Measurements from ENCODE around the gene SETBP1.

The SETBP1 gene

GRCh38 chr18:44765456-44765855 lies 84.8 kb downstream of the SETBP1 start:
- no peak for DNase-seq

GRCh38 chr18:44766450-44766849 lies 85.8 kb downstream of the SETBP1 start:
- DNase-seq, result no peak

- no peak for DNase-seq
Observed at GRCh38 chr18:44767807-44768206, 87.1 kb downstream of the SETBP1 start.

DNA sequence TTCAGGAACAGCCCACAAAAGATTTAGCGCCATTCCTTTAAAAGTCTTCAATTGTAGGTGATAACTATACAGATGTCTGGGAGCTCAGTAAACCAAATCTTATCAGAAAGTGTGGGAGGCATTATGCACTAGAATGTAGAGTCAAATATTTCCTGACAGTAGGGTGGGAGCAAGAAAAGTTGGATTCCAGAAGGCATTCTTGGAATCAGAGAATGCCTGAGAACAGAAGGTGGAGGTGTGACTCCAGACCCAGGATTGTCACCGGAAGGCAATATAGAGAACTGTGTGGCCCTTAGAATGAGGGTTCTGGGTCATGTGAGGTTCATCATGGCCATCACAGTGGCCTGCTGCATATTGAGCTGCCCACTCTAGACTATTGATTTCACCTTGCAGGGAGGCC lies 90.0 kb downstream of the SETBP1 start:
- DNase-seq, result no peak

DNA sequence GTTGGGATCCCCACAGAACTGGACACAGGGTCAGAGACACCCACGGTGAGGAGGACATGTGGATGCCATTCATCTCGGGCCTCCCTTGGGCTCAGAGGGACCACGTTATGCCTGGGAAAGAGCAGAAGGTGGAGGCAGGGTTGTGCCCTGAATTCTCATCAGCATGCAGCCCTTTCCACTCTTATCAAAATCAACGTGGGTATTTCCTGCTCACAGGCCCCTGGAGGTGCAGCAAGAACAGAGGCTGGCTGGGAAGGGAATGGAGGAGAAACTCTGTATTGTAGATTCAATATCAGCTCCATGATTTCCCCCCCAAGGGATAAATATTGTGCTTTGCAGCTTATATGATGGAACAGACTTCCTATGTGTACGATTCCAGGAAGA lies 90.9 kb downstream of the SETBP1 start:
- no peak for DNase-seq

- DNase-seq, result no peak
Observed at GRCh38 chr18:44771956-44772917, 91.5 kb downstream of the SETBP1 start.

DNA sequence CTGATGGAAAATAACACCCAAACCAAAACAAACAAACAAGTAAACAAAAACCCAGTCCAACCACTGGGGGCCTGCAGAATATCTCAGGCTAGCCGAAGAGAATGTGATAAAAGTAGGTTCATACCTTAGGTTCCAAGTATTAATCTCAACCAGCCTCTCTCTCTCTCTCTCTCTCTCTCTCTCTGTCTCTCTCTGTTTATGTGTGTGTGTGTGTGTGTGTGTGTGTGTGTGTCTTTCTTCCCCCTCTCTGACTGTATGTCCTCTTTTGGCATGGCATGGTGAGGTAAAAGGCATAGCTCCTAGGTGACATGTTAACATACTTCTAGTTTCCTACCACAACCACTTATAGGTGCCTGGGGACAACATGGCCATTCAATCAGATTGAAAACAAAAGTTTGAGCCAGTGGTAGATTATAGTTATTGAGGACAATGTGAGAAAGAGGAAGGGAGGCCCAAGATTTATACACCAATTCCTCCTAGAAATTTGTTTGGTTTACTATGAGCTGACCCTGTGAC lies 93.0 kb downstream of the SETBP1 start:
- DNase-seq, result no peak

DNA sequence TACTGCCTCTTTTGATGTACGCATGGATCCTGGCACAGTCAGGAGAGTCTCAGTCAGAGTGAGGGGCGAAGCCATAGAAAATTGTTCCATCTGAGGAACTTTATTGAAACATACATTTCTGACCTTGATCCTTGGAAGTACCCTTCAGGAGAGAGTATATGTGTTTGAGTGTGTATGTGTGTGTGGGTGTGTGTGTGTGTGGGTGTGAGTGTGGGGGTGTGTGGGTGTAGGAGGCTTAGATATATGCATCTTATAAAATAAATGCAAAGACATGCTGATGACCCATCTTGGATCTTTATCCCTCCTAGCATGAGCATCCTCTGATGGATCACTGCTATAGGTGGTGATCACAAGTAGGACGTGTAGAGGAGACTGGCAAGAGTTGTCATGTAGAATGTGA lies 93.5 kb downstream of the SETBP1 start:
- no peak for DNase-seq

DNA sequence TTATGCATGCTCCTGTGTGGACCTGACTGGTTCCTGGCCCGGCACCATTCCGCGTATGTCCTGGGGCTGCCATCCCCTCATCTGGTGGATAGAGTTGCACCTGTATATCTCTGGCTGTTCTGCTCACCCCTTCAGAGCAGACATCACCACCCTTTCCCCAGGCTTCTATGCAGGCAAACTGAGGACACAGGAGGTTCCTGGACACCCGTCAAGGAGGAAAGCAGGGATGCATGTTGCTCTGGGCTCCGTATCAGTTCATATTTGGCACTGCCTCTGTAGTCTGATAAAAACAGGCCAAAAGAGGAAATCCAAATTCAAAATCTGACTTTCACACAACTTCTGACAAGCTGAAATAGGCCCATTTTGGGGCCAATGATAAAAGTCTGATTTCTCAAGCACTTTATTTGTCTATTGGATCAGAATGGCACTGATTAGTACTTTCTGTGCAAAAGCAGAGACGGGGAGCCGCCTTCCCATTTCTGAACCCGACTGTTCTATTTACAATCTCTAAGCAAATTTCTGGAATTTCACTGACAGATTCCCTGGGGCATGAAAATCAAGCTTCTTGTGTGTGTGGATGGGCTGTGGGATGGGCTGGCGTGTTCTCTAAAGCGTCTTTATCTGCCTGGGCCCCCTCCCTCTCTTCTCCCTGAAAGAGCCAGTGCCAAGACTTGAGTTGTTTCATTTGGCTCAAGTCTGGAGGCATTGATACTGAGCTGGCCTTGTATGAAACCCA lies 96.9 kb downstream of the SETBP1 start:
- no peak for DNase-seq

- no peak for DNase-seq
Observed at GRCh38 chr18:44778788-44779187, 98.1 kb downstream of the SETBP1 start.

DNA sequence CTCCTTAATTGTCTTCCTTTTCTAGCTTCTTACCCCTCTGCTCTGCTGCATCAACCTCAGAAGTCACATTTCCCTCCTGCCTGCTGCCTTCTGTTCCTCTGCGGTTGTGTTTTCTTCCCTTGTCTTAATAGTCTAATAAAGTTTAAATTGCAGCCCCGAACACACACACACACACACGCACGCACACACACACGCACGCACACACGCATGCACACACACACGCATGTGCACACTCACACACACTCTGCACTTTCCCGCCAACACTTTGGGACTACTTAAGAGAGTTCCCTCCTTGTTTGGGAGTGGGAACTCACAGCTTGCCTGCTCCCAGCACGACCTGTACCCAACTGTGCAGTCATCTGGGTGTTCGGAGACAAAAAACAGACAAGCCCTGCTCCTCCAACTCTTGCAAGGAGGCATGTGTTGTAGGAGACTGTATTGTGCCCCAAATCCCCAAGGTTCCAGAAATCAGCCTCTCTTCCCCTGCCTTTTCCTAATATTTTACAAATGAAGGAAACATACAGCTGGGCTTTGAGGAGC lies 99.1 kb downstream of the SETBP1 start:
- no peak for DNase-seq

- no peak for DNase-seq
Observed at GRCh38 chr18:44781886-44782285, 101.2 kb downstream of the SETBP1 start.

DNA sequence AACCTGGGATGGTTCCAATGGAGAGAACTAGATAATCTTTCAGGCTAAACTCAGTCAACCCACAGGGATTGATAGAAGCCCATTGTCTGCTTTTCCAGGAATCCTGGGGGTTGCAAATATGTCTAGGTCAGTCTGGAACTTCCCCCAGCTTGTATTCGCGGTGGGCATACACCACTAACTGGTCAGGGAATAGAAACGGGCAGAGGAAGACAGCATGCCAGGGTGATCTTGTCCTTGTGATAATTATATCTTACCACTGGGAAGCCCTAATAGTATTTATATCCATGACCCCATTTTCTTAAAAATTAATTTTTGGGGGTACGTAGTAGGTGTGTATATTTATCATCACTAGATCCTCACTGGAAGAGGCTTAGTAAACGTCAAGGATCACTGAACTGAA lies 101.9 kb downstream of the SETBP1 start:
- no peak for DNase-seq

DNA sequence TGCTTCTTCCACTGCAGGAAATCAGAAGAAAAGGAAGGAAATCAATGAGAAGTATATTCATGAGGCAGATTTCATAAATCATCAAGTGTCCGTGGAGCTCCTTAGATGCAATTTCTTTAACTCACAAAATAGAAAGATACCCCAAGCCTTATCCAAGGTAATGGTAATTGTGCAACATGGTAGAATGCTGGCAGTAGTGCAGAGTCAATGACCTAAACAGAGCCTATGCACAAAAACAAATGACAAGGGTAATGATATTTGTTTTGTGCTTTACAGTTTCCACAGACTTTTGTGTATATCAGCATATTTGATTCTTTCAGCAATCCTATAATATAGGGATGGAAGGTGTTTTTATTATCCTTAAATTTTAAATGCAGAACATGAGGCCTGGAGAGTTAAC lies 102.7 kb downstream of the SETBP1 start:
- no peak for DNase-seq

- DNase-seq, result no peak
Observed at GRCh38 chr18:44786257-44786656, 105.6 kb downstream of the SETBP1 start.

DNA sequence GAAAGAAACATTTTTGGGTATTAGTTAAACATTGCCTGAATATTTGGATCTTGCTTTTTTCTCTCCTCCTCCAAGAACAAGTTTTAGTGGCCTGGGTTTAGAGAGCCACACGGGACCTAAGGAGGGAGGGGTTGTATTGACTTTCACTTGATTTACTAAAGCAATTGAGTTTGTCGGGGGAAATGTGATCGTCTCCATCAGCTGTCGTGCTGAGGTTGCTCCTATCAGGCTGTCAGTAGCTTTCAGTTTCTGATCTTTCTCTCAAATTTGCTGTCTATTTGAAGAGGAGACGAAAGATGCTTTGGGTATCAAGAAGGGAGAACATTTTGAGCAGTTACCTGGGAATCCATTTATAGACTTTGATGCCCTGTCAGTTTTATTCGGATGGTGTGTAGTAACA lies 106.0 kb downstream of the SETBP1 start:
- no peak for DNase-seq

- DNase-seq, result no peak
Observed at GRCh38 chr18:44788334-44788733, 107.6 kb downstream of the SETBP1 start.

DNA sequence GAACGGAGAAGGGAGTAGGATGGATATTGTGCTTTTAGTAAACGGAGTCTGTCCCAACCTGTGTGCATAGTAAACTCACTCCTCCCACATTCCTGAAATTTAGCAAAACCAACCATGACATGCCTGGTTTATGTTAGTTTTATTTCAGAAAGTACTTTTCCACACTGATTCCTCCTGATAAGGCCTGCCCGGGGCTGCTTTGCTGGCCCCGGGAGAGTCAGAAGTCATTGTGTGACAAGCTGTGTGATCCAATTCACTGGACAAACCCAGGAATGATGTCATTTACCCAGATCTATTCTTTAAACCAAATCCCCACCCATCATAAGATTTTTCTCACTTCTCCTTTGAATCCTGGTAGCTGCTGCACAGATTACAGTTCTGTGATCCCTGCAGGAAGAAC lies 109.0 kb downstream of the SETBP1 start:
- DNase-seq, result no peak

DNA sequence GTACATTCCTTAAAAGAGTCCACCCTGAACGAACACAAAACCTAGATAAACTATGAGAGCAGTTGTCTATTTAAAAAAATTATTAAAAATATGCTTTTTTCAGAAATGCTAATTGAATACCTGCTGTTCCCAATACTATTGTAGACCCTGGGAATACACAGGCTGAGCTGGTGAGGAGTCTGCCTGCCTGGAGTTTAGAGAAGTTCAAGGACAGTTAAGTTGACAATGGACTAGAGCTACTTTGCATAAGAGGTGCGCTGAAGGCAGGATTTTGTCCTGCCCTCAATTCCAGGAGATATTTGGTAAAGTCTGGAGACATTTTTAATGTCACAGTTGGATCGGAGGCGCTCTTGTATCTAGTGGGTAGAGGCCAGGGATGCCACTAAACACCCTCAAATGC lies 110.2 kb downstream of the SETBP1 start:
- DNase-seq, result no peak

GRCh38 chr18:44791520-44791919 lies 110.8 kb downstream of the SETBP1 start:
- DNase-seq, result no peak

DNA sequence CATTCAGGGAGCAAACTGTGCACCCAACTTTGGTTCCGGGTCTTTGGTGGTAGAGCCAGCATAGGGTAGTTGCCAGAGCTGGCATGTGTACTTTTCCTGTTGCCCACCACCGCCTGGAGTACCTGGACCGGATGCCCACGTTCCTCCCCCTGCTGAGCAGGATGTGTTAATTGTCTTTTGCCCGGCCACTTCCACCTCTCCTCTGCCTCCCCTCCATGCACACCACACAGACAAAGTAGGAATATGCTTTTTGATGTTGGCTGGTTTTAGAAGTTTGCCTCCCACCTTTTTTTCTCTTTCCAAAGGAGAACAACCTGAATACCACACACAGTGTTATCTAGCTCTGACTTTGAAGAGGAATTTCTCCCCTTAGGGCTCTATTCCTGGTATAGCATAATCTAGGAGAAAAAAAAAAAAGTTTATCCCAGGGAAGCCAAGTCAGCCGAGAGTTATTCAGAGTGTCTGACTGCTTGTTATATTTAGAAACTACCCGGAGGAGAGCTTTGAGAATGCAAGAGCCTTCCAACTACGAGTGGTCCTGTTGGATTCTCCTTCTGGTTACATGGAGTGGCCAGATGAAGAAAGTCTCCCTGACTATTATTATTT lies 111.9 kb downstream of the SETBP1 start:
- no peak for DNase-seq

DNA sequence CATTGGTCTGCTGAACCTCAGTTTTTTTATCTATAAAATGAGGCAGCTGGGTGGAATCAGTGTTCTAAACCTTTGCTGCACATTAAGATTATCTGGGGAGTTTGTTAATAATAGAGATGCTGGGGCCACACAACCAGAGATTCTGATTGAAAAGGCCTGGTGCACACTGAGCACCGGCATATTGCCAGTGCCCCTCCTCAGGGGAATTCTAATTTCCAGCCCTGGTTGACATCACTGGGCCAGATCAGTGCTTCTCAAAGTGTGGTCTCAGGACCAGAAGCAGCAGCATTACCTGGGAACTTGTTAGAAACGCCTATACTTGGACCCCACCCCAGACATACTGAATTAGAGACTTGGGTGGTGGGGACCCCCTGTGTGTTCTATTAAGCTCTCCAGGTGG lies 112.5 kb downstream of the SETBP1 start:
- DNase-seq, result no peak

GRCh38 chr18:44793685-44794084 lies 113.0 kb downstream of the SETBP1 start:
- DNase-seq, result no peak
